ENCODE data around the gene SLC5A3.

DNA sequence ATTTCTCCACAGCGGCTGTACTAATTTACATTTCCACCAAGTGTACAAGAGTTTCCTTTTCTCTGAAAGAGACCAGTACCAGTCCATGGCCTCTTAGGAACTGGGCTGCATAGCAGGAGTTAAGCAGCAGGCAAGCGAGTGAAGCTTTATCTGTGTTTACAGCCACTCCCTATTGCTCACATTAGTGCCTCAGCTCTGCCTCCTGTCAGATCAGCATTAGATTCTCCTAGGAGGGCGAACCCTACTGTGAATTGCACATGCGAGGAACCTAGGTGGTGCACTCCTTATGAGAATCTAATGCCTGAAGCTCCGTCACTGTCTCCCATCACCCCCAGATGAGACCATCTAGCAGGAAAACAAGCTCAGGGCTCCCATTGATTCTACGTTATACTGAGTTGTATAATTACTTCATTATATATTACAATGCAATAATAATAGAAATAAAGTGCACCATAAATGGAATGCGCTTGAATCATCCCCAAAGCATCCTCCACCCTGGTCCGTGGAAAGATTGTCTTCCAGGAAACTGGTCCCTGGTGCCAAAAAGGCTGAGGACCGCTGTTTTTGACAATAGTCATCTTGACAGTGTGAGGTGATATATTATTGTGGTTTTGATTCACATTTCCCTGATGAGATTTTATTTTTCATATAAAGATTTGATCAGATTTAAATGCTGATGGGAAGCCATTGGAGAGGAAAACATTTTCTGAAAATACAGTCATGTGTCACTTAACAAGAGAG is 45.5 kb upstream of the SLC5A3 start:
- TF ChIP-seq CTCF (IDR thresholded peaks at IDR 0.05) (no peak), POLR2AphosphoS5 (IDR thresholded peaks at IDR 0.05) (no peak), EP300 (IDR thresholded peaks at IDR 0.05) (no peak)
